Choroid plexus epithelial cell (primary cell): Measurements from ENCODE around the gene RMND5A.

Source experiments
- DNase-seq: peaks from one replicate; pipeline ENCODE4 v3.0.0-alpha.2; 2010; ENCODE audit warnings: low read depth
- H3K4me3 ChIP-seq: 2 replicates; pipeline ENCODE4 v1.5.1; 2011; ENCODE audit warnings: low read depth, mild to moderate bottlenecking, control low read depth, low read length, moderate library complexity
- CTCF ChIP-seq: conservative IDR thresholded peaks from 2 replicates; pipeline ENCODE4 v1.5.1; 2011; ENCODE audit warnings: low read depth, mild to moderate bottlenecking, control low read depth, inconsistent platforms, low read length, moderate library complexity

The RMND5A gene

GRCh38 chr2:86675511-86676015, 44.5 kb upstream of the RMND5A start:
- no peak for DNase-seq
- H3K4me3 ChIP-seq = no peak overlapping the region
- TF ChIP-seq CTCF = no peak

GRCh38 chr2:86677816-86678215, 42.3 kb upstream of the RMND5A start:
- no peak overlapping the region for H3K4me3 ChIP-seq
- no peak for DNase-seq
- TF ChIP-seq CTCF = no peak

GRCh38 chr2:86679036-86679435, 41.1 kb upstream of the RMND5A start:
- no peak for DNase-seq
- TF ChIP-seq CTCF = no peak
- H3K4me3 ChIP-seq = no peak overlapping the region

- no peak for TF ChIP-seq CTCF
- no peak for DNase-seq
- H3K4me3 ChIP-seq = no peak overlapping the region
Measured at GRCh38 chr2:86685351-86685750, 34.7 kb upstream of the RMND5A start.

GRCh38 chr2:86686460-86686859, 33.6 kb upstream of the RMND5A start:
- DNase-seq = no peak
- TF ChIP-seq CTCF = no peak
- H3K4me3 ChIP-seq = no peak overlapping the region

GRCh38 chr2:86686905-86687304, 33.2 kb upstream of the RMND5A start:
- DNase-seq = no peak
- TF ChIP-seq CTCF = no peak
- no peak overlapping the region for H3K4me3 ChIP-seq

GRCh38 chr2:86695053-86695691, 24.9 kb upstream of the RMND5A start:
- no peak for TF ChIP-seq CTCF
- DNase-seq = peak; percentile 14
- H3K4me3 ChIP-seq = no peak overlapping the region
